ENCODE measurements around the gene DISP2. TPM values are rescaled to one million over a fixed set of nuclear protein-coding genes. Genes with fewer than 3 reads are reported as not detected.

DISP2 gene
- total RNA-seq, 1 experiment from 2014 or later: 0.87 TPM

GRCh38 chr15:40312370-40313158, 45.5 kb upstream of the DISP2 start:
- POLR2A ChIA-PET (ENCODE audit: unreplicated experiment): no interaction called here

GRCh38 chr15:40313531-40314398, 44.3 kb upstream of the DISP2 start:
- DNase-seq: peak; percentile 74
- CTCF ChIA-PET: interaction anchor here (0.8 kb wide), 1 partner anchor 35 kb away, joined by 4 read pairs; no protein-coding TSS in a partner anchor

More at GRCh38 chr15:40312370-40313158, 45.5 kb upstream of the DISP2 start:
- Histone ChIP-seq H3K4me2 (ENCODE audit: low read length) (no peak overlapping the region), H2AFZ (ENCODE audit: low read length) (no peak overlapping the region), H3K9me2 (replicated peaks; ENCODE audit: low read length) (no peaks in the 10 kb centered on the region), H3K27me3 (ENCODE audit: low read length) (no peaks in the 10 kb centered on the region), H3F3A (ENCODE audit: low read length, unreplicated experiment) (no peaks in the 10 kb centered on the region), H4K20me1 (ENCODE audit: low read length) (no peaks in the 10 kb centered on the region), H3K27ac (ENCODE audit: low read length) (no peak overlapping the region), H3K9me3 (ENCODE audit: low read length) (no peaks in the 10 kb centered on the region), H3K36me3 (ENCODE audit: low read depth, low read length) (no peaks in the 10 kb centered on the region), H3K4me1 (ENCODE audit: insufficient read depth, low read length) (peaks cover 7% of the 10 kb centered on the region; the same call in 1 of the 2 replicates), H3K9ac (ENCODE audit: low read length) (no peak overlapping the region), H3K79me2 (ENCODE audit: low read length) (no peaks in the 10 kb centered on the region), H3K4me3 (ENCODE audit: low read length) (no peak overlapping the region)
- CTCF ChIA-PET: no interaction called here
- BruUV-seq (replicated peaks): no TSS peak
- intact Hi-C loops (cut with micrococcal nuclease): no loop called here
- DNase-seq: no peak
- TF ChIP-seq CTCF (conservative IDR thresholded peaks at IDR 0.05; ENCODE audit: low read depth, low read length) (no peak), EZH2phosphoT487 (IDR thresholded peaks at IDR 0.05; ENCODE audit: borderline replicate concordance, low read length) (no peak), EZH2 (IDR thresholded peaks at IDR 0.05; ENCODE audit: low read length, unreplicated experiment) (no peak)
- no peak for ATAC-seq

More at GRCh38 chr15:40313531-40314398, 44.3 kb upstream of the DISP2 start:
- no peak overlapping the region for H3K4me3 ChIP-seq (ENCODE audit: low read length)
- TF ChIP-seq EZH2phosphoT487 (IDR thresholded peaks at IDR 0.05; ENCODE audit: borderline replicate concordance, low read length) (no peak), CTCF (conservative IDR thresholded peaks at IDR 0.05; ENCODE audit: low read depth, low read length) (no peak), EZH2 (IDR thresholded peaks at IDR 0.05; ENCODE audit: low read length, unreplicated experiment) (no peak)
- H3K9ac ChIP-seq (ENCODE audit: low read length): no peak overlapping the region
- H3K9me2 ChIP-seq (replicated peaks; ENCODE audit: low read length): no peaks in the 10 kb centered on the region
- intact Hi-C loops (cut with micrococcal nuclease): no loop called here
- H3K4me2 ChIP-seq (ENCODE audit: low read length): peak overlapping the region; percentile 17; the same call in 1 of the 2 replicates
- POLR2A ChIA-PET (ENCODE audit: unreplicated experiment): interaction anchor here (0.6 kb wide), 1 partner anchor 97 kb away, joined by 3 read pairs; no protein-coding TSS in a partner anchor
- no peaks in the 10 kb centered on the region for H3K9me3 ChIP-seq (ENCODE audit: low read length)
- H3K27ac ChIP-seq (ENCODE audit: low read length): no peak overlapping the region
- H3K79me2 ChIP-seq (ENCODE audit: low read length): no peaks in the 10 kb centered on the region
- H2AFZ ChIP-seq (ENCODE audit: low read length): no peak overlapping the region
- H3F3A ChIP-seq (ENCODE audit: low read length, unreplicated experiment): no peaks in the 10 kb centered on the region
- peak; percentile 77 for ATAC-seq
- H3K27me3 ChIP-seq (ENCODE audit: low read length): no peaks in the 10 kb centered on the region
- H3K4me1 ChIP-seq (ENCODE audit: insufficient read depth, low read length): peaks cover 7% of the 10 kb centered on the region; the same call in 1 of the 2 replicates
- H4K20me1 ChIP-seq (ENCODE audit: low read length): no peaks in the 10 kb centered on the region
- no peaks in the 10 kb centered on the region for H3K36me3 ChIP-seq (ENCODE audit: low read depth, low read length)
- BruUV-seq (replicated peaks): no TSS peak
